HG03521 (cell line): ENCODE measurements around the gene JHY.

Experiments used
- ATAC-seq: cut with Tn5 transposase; IDR thresholded peaks from one replicate; pipeline ENCODE4 v1.9.1; 2021; ENCODE audit warnings: mild to moderate bottlenecking, moderate library complexity; ENCODE audit not compliant: unreplicated experiment

The JHY gene

DNA sequence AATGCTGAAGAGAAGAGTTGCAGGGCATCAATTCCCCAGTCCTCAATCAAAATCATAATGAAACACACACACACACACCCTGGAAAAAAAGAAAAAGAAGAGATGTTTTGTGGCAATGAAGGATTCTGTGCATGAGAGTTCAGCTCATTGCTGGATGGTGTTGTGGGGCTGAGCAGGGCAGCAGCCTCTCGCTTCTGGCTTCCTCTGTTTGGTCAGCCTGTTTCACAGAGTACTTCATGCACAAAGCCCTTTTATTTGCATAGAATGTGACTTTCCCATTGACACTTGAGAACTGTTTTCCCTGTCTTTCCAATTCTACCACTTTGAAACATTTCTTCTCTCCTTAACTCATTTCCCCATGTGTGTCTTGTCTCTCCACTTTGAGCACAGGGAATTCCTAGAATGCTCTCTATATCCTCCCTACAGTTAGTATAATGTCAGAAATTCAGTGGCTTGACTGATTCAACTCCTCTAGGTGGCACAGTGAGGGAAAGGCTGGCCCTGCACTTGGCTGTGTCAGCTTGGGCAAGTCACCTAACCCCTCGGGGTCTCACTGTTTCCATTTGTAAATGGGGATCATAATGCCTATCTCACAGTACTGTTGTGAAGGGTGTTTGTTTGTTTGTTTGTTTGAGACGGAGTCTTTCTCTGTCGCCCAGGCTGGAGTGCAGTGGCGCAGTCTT lies 124.4 kb downstream of the JHY start:
- no peak for ATAC-seq
